COLO829 (cell line): ENCODE data around the gene DRGX.

Experiments used
- DNase-seq: peaks from one replicate; pipeline ENCODE4 v3.0.0; 2012; ENCODE audit warnings: low spot score

Gene DRGX

GRCh38 chr10:49318755-49319154, 77.1 kb downstream of the DRGX start:
- no peak for DNase-seq

GRCh38 chr10:49318028-49318427, 77.9 kb downstream of the DRGX start:
- no peak for DNase-seq

- DNase-seq, result no peak
Observed at GRCh38 chr10:49314806-49315205, 81.1 kb downstream of the DRGX start.
